ENCODE measurements around the gene PRR23C.

GRCh38 chr3:138995706-138996105 lies 49.0 kb downstream of the PRR23C start:
- TF ChIP-seq POLR2AphosphoS5 (IDR thresholded peaks at IDR 0.05) (no peak), POLR2A (IDR thresholded peaks at IDR 0.05) (no peak)
